GM12878 (cell line): ENCODE measurements around the gene PLAAT3. TPM values are rescaled to one million over a fixed set of nuclear protein-coding genes. Genes with fewer than 3 reads are reported as not detected.

Source experiments
- ATAC-seq: fragments of 200-7000 bp; cut with Tn5 transposase; 3 replicates; pipeline ENCODE4 v1.9.1; 2020; ENCODE audit warnings: mild to moderate bottlenecking, moderate library complexity
- BruUV-seq: library from RNA; stranded (reverse); fragments of 400-500 nt; replicated peaks from 2 replicates; lab custom pipeline; 2021; lab: Mats Ljungman, UMichigan
- CTCF ChIA-PET: fragments of 300-600 bp; sonication (Branson Sonifier 250); formaldehyde crosslinking; extraction: SDS; loops from one replicate; lab custom pipeline; 2021; ENCODE audit warnings: inconsistent platforms; lab: Yijun Ruan, JAX
- POLR2A ChIA-PET: fragments of 350-600 bp; formaldehyde crosslinking; extraction: SDS; loops from one replicate; lab custom pipeline; 2021; ENCODE audit warnings: inconsistent platforms; lab: Charles Lee
- RAD21 ChIA-PET: fragments of 300-600 bp; sonication (Branson Sonifier 250); formaldehyde crosslinking; loops from one replicate; lab custom pipeline; 2023; ENCODE audit warnings: antibody characterized with exemption; ENCODE audit not compliant: unreplicated experiment; lab: Charles Lee
- SMC1A ChIA-PET: fragments of 300-600 bp; sonication (Branson Sonifier 250); formaldehyde crosslinking; loops from one replicate; lab custom pipeline; 2023; ENCODE audit not compliant: unreplicated experiment, uncharacterized antibody; lab: Charles Lee
- DNase-seq: peaks from one replicate; pipeline ENCODE4 v3.0.0-alpha.2; 2011; ENCODE audit warnings: low read depth, low spot score
- FAIRE-seq: peaks from 3 replicates; lab custom pipeline; 2011; peaks lifted over from hg19 to GRCh38; lab: Jason Lieb, UNC
- H2AFZ ChIP-seq: 2 replicates; pipeline ENCODE4 v1.6.0; 2011; ENCODE audit warnings: low read depth, low read length, control low read depth; ENCODE audit not compliant: control insufficient read depth
- H3K27ac ChIP-seq: 2 replicates; pipeline ENCODE4 v1.5.1; 2011; ENCODE audit warnings: control low read depth; ENCODE audit not compliant: control insufficient read depth, insufficient read depth
- H3K27me3 ChIP-seq, 2 experiments: replicated peaks in 1 of 2; 2 replicates each; pipeline versions ENCODE4 v1.6.0 to v1.6.1; 2011; ENCODE audit warnings: low read length in 1 of 2; ENCODE audit not compliant: control insufficient read depth in 2 of 2, insufficient read depth in 2 of 2
- H3K36me3 ChIP-seq, 2 experiments: 2 replicates each; pipeline ENCODE4 v1.5.1; 2011; ENCODE audit warnings: low read length in 1 of 2; ENCODE audit not compliant: control insufficient read depth in 2 of 2, insufficient read depth in 2 of 2
- H3K4me1 ChIP-seq: 2 replicates; pipeline ENCODE4 v1.6.1; 2011; ENCODE audit warnings: mild to moderate bottlenecking, low read length, moderate library complexity, mixed read lengths; ENCODE audit not compliant: control insufficient read depth, insufficient read depth
- H3K4me2 ChIP-seq: 2 replicates; pipeline ENCODE4 v1.6.0; 2011; ENCODE audit warnings: control low read depth; ENCODE audit not compliant: control insufficient read depth, insufficient read depth
- H3K4me3 ChIP-seq: fragments of 200-600 bp; sonication (generic); 2 replicates; pipeline ENCODE4 v1.5.1; 2016
- H3K79me2 ChIP-seq: 2 replicates; pipeline ENCODE4 v1.6.0; 2011; ENCODE audit warnings: low read length; ENCODE audit not compliant: control insufficient read depth, insufficient read depth
- H3K9ac ChIP-seq: 2 replicates; pipeline ENCODE4 v1.8.0; 2011; ENCODE audit warnings: low read length, control low read depth, mixed read lengths; ENCODE audit not compliant: control insufficient read depth, insufficient read depth
- H3K9me3 ChIP-seq: replicated peaks from 3 replicates; pipeline ENCODE4 v1.5.1; 2011; ENCODE audit warnings: mild to moderate bottlenecking, low read length; ENCODE audit not compliant: control insufficient read depth, insufficient read depth
- H4K20me1 ChIP-seq: 2 replicates; pipeline ENCODE4 v1.6.0; 2011; ENCODE audit not compliant: control insufficient read depth, insufficient read depth
- IKZF2 ChIP-seq, 2 experiments: fragments of 450-650 bp; IDR thresholded peaks; 2 replicates each; pipeline ENCODE4 v1.6.1; 2017; ENCODE audit warnings: mild to moderate bottlenecking in 2 of 2, moderate library complexity in 2 of 2
- JUNB ChIP-seq: IDR thresholded peaks from 2 replicates; pipeline ENCODE4 v1.6.1; 2016; ENCODE audit warnings: antibody characterized with exemption, mild to moderate bottlenecking
- JUND ChIP-seq: IDR thresholded peaks from 2 replicates; pipeline ENCODE4 v1.6.1; 2012; ENCODE audit warnings: low read depth, mild to moderate bottlenecking, low read length, improper control_type of control experiment, moderate library complexity
- RAD51 ChIP-seq: fragments of 450-650 bp; IDR thresholded peaks from 2 replicates; pipeline ENCODE4 v1.6.1; 2016; ENCODE audit warnings: moderate library complexity, mild to moderate bottlenecking, inconsistent platforms
- RBBP5 ChIP-seq: fragments of 200-600 bp; sonication (generic); conservative IDR thresholded peaks from 2 replicates; pipeline ENCODE4 v1.6.1; 2016
- RFX5 ChIP-seq: IDR thresholded peaks from 2 replicates; pipeline ENCODE4 v1.6.1; 2011; ENCODE audit warnings: low read depth, low read length, improper control_type of control experiment
- RUNX3 ChIP-seq: IDR thresholded peaks from 2 replicates; pipeline ENCODE4 v1.6.1; 2012; ENCODE audit warnings: low read length, inconsistent platforms
- SPI1 ChIP-seq: IDR thresholded peaks from 2 replicates; pipeline ENCODE4 v1.6.1; 2011; ENCODE audit warnings: low read depth, mild to moderate bottlenecking, low read length, moderate library complexity, borderline replicate concordance; ENCODE audit not compliant: insufficient read depth
- SREBF1 ChIP-seq: IDR thresholded peaks from 2 replicates; pipeline ENCODE4 v1.6.1; 2012; ENCODE audit warnings: mild to moderate bottlenecking, low read length
- WGBS: methylation state at CpG from one replicate; pipeline ENCODE4 v1.1.6; 2016; ENCODE audit warnings: low lambda C conversion rate; ENCODE audit not compliant: insufficient replicate concordance, insufficient coverage; ENCODE audit errors: missing lambda C conversion rate; 5-methylcytosine and 5-hydroxymethylcytosine counted together
- in situ Hi-C: fragments of 300-500 bp; cut with MboI; formaldehyde crosslinking; loops from 9 replicates; pipeline ENCODE4 v1.14.3; 2018; ENCODE audit warnings: mixed read lengths
- intact Hi-C: fragments of 100-400 bp; cut with micrococcal nuclease; formaldehyde crosslinking; loops from one replicate; pipeline ENCODE4 v1.14.2; 2022; ENCODE audit not compliant: unreplicated experiment
- polyA plus RNA-seq, 11 experiments: library from polyadenylated mRNA; depleted of rRNA in 4 of 11; unstranded in 6 of 11; stranded (reverse) in 5 of 11; fragments of >200 nt; fragmentation: Nextera tagmentation in 4 of 11; fragmentation: Illumina TruSeq in 1 of 11; extraction: Ambion mirVana in 4 of 11; extraction: Trizol in 1 of 11; gene quantifications; 1 replicate in 1 of 11; 2 replicates in 10 of 11; pipeline versions ENCODE4 v1.2.1 to v1.2.3, GENCODE V29; 2011 to 2016; ENCODE audit warnings: inconsistent platforms in 2 of 11, missing spikeins in 2 of 11, low read depth in 1 of 11
- total RNA-seq, 4 experiments: library from RNA; depleted of rRNA in 3 of 4; stranded (reverse); fragments of >200 nt in 3 of 4; fragmentation: Illumina TruSeq in 1 of 4; extraction: Trizol in 1 of 4; gene quantifications; 2 replicates each; pipeline versions ENCODE4 v1.2.1 to v1.2.3, GENCODE V29; 2013 to 2021

The PLAAT3 gene
- total and polyA plus RNA-seq, 10 of the 15 experiments (the other 5 are each of a cell fraction or from before 2014, with no cell fraction given), result 4.8 to 37.0 (median 14.8) TPM

GRCh38 chr11:63621071-63621470 is 6.8 kb upstream of the PLAAT3 start:
- H3K27ac ChIP-seq, result no peak overlapping the region
- H3K4me2 ChIP-seq, result no peak overlapping the region
- ATAC-seq (no peak), DNase-seq (no peak), FAIRE-seq (no peak)
- H3K36me3 ChIP-seq, result no peaks in the 10 kb centered on the region
- H3K4me3 ChIP-seq, result no peak overlapping the region
- CTCF ChIA-PET, result interaction anchor here (2.2 to 2.5 kb wide), 2 partner anchors 15 to 142 kb away, joined by 6 to 7 read pairs; no protein-coding TSS in a partner anchor
- WGBS, result 50% methylated on average over 1 of the region's 1 CpG
- H2AFZ ChIP-seq, result no peak overlapping the region
- H4K20me1 ChIP-seq, result no peaks in the 10 kb centered on the region
- intact Hi-C loops (no loop called here), in situ Hi-C loops (no loop called here)
- TF ChIP-seq RFX5, result no peak
- no peak for TF ChIP-seq JUND
- TF ChIP-seq SREBF1, result no peak
- TF ChIP-seq JUNB, result no peak
- TF ChIP-seq RBBP5, result no peak
- peak; percentile 20; the same call in 1 of the 2 replicates for TF ChIP-seq RUNX3
- TF ChIP-seq RAD51, result peak; percentile 35; the same call in 1 of the 2 replicates
- peak in 1 of 2 experiments; percentile 36; a peak in 1 of 4 replicates for TF ChIP-seq IKZF2 (IDR thresholded peaks at IDR 0.05)
- TF ChIP-seq SPI1, result no peak
- no peak overlapping the region for H3K9ac ChIP-seq
- no peaks in the 10 kb centered on the region for H3K79me2 ChIP-seq
- BruUV-seq, result no TSS peak
- no peaks in the 10 kb centered on the region for H3K4me1 ChIP-seq
- H3K27me3 ChIP-seq, result no peaks in the 10 kb centered on the region
- H3K9me3 ChIP-seq, result no peaks in the 10 kb centered on the region
- RAD21 ChIA-PET, result interaction anchor here (1.4 kb wide), 1 partner anchor 142 kb away, joined by 4 read pairs; no protein-coding TSS in a partner anchor
- POLR2A ChIA-PET, result interaction anchor here (0.6 kb wide), 1 partner anchor 10 kb away, joined by 4 read pairs; no protein-coding TSS in a partner anchor
- SMC1A ChIA-PET, result interaction anchor here (0.7 kb wide), 1 partner anchor 91 kb away, joined by 4 read pairs; no protein-coding TSS in a partner anchor
